ENCODE data around the gene SCUBE1. TPM values are rescaled to one million over a fixed set of nuclear protein-coding genes. Genes with fewer than 3 reads are reported as not detected.

SCUBE1 gene
- total RNA-seq, 1 experiment from 2014 or later, result not detected

DNA sequence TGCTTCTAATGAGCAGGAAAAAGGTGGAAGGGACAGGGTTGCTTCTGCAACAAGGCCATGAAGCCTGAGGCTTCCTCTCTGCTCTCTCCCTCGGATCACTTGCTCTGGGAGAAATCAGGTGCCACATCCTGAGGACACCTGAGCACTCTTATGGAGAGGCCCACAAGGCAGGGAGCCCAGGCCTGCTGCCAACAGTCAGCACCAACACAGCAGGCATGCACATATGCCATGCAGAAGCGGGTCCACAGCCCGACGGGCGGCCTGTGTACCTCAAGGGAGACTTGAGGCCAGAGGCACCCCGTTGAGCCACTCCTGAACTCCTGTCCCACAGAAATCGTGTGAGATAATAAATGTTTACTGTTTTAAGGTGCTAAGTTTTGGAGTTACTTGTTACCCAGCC, 165.7 kb downstream of the SCUBE1 start:
- TF ChIP-seq, protein P1, sequence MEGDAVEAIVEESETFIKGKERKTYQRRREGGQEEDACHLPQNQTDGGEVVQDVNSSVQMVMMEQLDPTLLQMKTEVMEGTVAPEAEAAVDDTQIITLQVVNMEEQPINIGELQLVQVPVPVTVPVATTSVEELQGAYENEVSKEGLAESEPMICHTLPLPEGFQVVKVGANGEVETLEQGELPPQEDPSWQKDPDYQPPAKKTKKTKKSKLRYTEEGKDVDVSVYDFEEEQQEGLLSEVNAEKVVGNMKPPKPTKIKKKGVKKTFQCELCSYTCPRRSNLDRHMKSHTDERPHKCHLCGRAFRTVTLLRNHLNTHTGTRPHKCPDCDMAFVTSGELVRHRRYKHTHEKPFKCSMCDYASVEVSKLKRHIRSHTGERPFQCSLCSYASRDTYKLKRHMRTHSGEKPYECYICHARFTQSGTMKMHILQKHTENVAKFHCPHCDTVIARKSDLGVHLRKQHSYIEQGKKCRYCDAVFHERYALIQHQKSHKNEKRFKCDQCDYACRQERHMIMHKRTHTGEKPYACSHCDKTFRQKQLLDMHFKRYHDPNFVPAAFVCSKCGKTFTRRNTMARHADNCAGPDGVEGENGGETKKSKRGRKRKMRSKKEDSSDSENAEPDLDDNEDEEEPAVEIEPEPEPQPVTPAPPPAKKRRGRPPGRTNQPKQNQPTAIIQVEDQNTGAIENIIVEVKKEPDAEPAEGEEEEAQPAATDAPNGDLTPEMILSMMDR (IDR thresholded peaks at IDR 0.05), result no peak
- TF ChIP-seq POLR2AphosphoS5 (IDR thresholded peaks at IDR 0.05; ENCODE audit: low read depth, low read length) (no peak), SIN3A (IDR thresholded peaks at IDR 0.05; ENCODE audit: borderline replicate concordance, insufficient read depth, low read depth, low read length) (no peak), TCF7L2 (IDR thresholded peaks at IDR 0.05; ENCODE audit: low read depth, low read length) (no peak)
- TF ChIP-seq, protein P2, sequence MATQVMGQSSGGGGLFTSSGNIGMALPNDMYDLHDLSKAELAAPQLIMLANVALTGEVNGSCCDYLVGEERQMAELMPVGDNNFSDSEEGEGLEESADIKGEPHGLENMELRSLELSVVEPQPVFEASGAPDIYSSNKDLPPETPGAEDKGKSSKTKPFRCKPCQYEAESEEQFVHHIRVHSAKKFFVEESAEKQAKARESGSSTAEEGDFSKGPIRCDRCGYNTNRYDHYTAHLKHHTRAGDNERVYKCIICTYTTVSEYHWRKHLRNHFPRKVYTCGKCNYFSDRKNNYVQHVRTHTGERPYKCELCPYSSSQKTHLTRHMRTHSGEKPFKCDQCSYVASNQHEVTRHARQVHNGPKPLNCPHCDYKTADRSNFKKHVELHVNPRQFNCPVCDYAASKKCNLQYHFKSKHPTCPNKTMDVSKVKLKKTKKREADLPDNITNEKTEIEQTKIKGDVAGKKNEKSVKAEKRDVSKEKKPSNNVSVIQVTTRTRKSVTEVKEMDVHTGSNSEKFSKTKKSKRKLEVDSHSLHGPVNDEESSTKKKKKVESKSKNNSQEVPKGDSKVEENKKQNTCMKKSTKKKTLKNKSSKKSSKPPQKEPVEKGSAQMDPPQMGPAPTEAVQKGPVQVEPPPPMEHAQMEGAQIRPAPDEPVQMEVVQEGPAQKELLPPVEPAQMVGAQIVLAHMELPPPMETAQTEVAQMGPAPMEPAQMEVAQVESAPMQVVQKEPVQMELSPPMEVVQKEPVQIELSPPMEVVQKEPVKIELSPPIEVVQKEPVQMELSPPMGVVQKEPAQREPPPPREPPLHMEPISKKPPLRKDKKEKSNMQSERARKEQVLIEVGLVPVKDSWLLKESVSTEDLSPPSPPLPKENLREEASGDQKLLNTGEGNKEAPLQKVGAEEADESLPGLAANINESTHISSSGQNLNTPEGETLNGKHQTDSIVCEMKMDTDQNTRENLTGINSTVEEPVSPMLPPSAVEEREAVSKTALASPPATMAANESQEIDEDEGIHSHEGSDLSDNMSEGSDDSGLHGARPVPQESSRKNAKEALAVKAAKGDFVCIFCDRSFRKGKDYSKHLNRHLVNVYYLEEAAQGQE (IDR thresholded peaks at IDR 0.05; ENCODE audit: insufficient read depth in 1 of 2, low read depth in 2 of 2, low read length in 1 of 2), result no peak
- CTCF ChIA-PET, result no interaction called here
- H3K9me3 ChIP-seq (ENCODE audit: control insufficient read depth, insufficient read depth, low read depth, low read length), result no peaks in the 10 kb centered on the region
- POLR2A ChIA-PET, result no interaction called here
- ATAC-seq (no peak), DNase-seq (ENCODE audit: low read depth, low spot score) (no peak)
- intact Hi-C loops (cut with micrococcal nuclease; ENCODE audit: unreplicated experiment) (no loop called here), in situ Hi-C loops (cut with HindIII; ENCODE audit: low pct_unique_long_range_greater_than_20kb, low sequenced_read_pairs) (no loop called here)
- no peaks in the 10 kb centered on the region; the same call in 1 of the 2 replicates for H3K36me3 ChIP-seq (ENCODE audit: control insufficient read depth, insufficient read depth, low read length)
- no peaks in the 10 kb centered on the region for H3K27me3 ChIP-seq (ENCODE audit: control insufficient read depth, insufficient read depth, low read length)
- H3K4me3 ChIP-seq (ENCODE audit: low read depth in 2 of 2, low read length in 2 of 2), result no peak overlapping the region
- no peaks in the 10 kb centered on the region for H3K4me1 ChIP-seq (ENCODE audit: control insufficient read depth, insufficient read depth, low read length)
- BruUV-seq (replicated peaks), result no TSS peak
- H3K27ac ChIP-seq (ENCODE audit: low read length), result no peak overlapping the region

DNA sequence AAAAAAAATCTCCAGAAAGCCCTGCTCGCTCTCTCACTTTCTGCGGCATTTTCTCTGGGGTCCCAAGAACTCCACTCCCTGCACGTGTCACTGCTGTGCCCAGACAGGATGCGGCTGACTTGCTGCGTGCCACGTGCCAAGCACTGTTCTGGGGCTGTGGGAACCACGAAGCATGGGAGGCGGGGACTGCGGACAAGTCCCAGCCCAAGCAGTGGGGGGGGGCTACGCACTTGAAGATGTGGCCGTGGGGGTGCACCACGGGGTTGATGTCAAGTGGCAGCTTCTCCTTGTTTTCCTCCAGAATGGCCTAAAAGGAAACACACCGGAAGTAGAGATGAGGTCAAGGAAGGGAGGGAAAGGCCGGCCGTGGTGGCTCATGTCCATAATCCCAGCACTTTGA, 167.1 kb downstream of the SCUBE1 start:
- POLR2A ChIA-PET, result no interaction called here
- no peaks in the 10 kb centered on the region for H3K4me1 ChIP-seq (ENCODE audit: control insufficient read depth, insufficient read depth, low read length)
- TF ChIP-seq, protein P1 (IDR thresholded peaks at IDR 0.05), result no peak
- TF ChIP-seq, protein P2 (IDR thresholded peaks at IDR 0.05; ENCODE audit: insufficient read depth in 1 of 2, low read depth in 2 of 2, low read length in 1 of 2), result no peak
- TF ChIP-seq SIN3A (IDR thresholded peaks at IDR 0.05; ENCODE audit: borderline replicate concordance, insufficient read depth, low read depth, low read length) (no peak), TCF7L2 (IDR thresholded peaks at IDR 0.05; ENCODE audit: low read depth, low read length) (no peak), POLR2AphosphoS5 (IDR thresholded peaks at IDR 0.05; ENCODE audit: low read depth, low read length) (no peak)
- H3K27ac ChIP-seq (ENCODE audit: low read length), result no peak overlapping the region
- no TSS peak for BruUV-seq (replicated peaks)
- H3K36me3 ChIP-seq (ENCODE audit: control insufficient read depth, insufficient read depth, low read length), result no peaks in the 10 kb centered on the region; the same call in 1 of the 2 replicates
- no peaks in the 10 kb centered on the region for H3K27me3 ChIP-seq (ENCODE audit: control insufficient read depth, insufficient read depth, low read length)
- intact Hi-C loops (cut with micrococcal nuclease; ENCODE audit: unreplicated experiment) (no loop called here), in situ Hi-C loops (cut with HindIII; ENCODE audit: low pct_unique_long_range_greater_than_20kb, low sequenced_read_pairs) (no loop called here)
- no peak for DNase-seq (ENCODE audit: low read depth, low spot score)
- ATAC-seq, result no peak
- no peaks in the 10 kb centered on the region for H3K9me3 ChIP-seq (ENCODE audit: control insufficient read depth, insufficient read depth, low read depth, low read length)
- CTCF ChIA-PET, result no interaction called here
- H3K4me3 ChIP-seq (ENCODE audit: low read depth in 2 of 2, low read length in 2 of 2), result no peak overlapping the region
